Stomach (tissue), 9 donors: ENCODE data around the gene MALRD1. TPM values are rescaled to one million over a fixed set of nuclear protein-coding genes. Genes with fewer than 3 reads are reported as not detected.

Experiments used
- DNase-seq, 2 donors: peaks; one replicate each; pipeline versions ENCODE4 v3.0.0 to v3.0.0-alpha.2; 2013 to 2019
- H3K27ac ChIP-seq, 5 donors: fragments of 200-600 bp in 4 of 5; sonication (generic) in 4 of 5; one replicate each; pipeline ENCODE4 v1.5.1; 2013 to 2019; ENCODE audit warnings: mild to moderate bottlenecking in 1 of 5, moderate library complexity in 1 of 5
- H3K27me3 ChIP-seq, 3 donors: fragments of 200-600 bp; sonication (generic); one replicate each; pipeline ENCODE4 v1.5.1; 2017 to 2019; ENCODE audit warnings: mixed run types in 1 of 3
- H3K36me3 ChIP-seq, 4 donors: fragments of 200-600 bp; sonication (generic); 1 replicate in 3 of 4; 2 replicates in 1 of 4; pipeline ENCODE4 v1.5.1; 2016 to 2019
- H3K4me1 ChIP-seq, 4 donors: fragments of 200-600 bp; sonication (generic); one replicate each; pipeline ENCODE4 v1.5.1; 2016 to 2019
- H3K4me3 ChIP-seq, 4 donors: fragments of 200-600 bp; sonication (generic) in 3 of 4; one replicate each; pipeline ENCODE4 v1.5.1; 2016 to 2019; ENCODE audit warnings: mild to moderate bottlenecking in 1 of 4
- H3K9me3 ChIP-seq, 4 donors: fragments of 200-600 bp; sonication (generic); one replicate each; pipeline ENCODE4 v1.5.1; 2016 to 2019
- EP300 ChIP-seq: sonication (generic); formaldehyde crosslinking; IDR thresholded peaks from one replicate; pipeline ENCODE4 v1.6.1; 2017; ENCODE audit warnings: antibody characterized with exemption
- POLR2A ChIP-seq, 4 donors: fragments of 450-650 bp; IDR thresholded peaks; one replicate each; pipeline ENCODE4 v1.6.1; 2016; ENCODE audit warnings: antibody characterized with exemption in 4 of 4, control low read depth in 2 of 4, mild to moderate bottlenecking in 1 of 4, moderate library complexity in 1 of 4
- POLR2AphosphoS5 ChIP-seq, 3 donors: sonication (generic); formaldehyde crosslinking; IDR thresholded peaks; one replicate each; pipeline ENCODE4 v1.6.1; 2016; ENCODE audit warnings: antibody characterized with exemption in 3 of 3
- WGBS, 5 donors: extraction: QIAGEN DNeasy Blood & Tissue Kit in 3 of 5; methylation state at CpG; one replicate each; pipeline versions ENCODE4 v1.1.5 to v1.1.7; 2013 to 2018; 5-methylcytosine and 5-hydroxymethylcytosine counted together
- intact Hi-C: fragments of 100-400 bp; cut with DNase I; formaldehyde crosslinking; loops from one replicate; pipeline ENCODE4 v1.15.1; 2023; ENCODE audit warnings: low total_unique reads
- polyA plus RNA-seq, 3 donors: library from polyadenylated mRNA; stranded (reverse); fragments of 200-250 nt; gene quantifications; one replicate each; pipeline ENCODE4 v1.2.3, GENCODE V29; 2013
- total RNA-seq, 5 donors: library from RNA; depleted of rRNA; stranded (reverse); fragments of >200 nt; gene quantifications; one replicate each; pipeline versions ENCODE4 v1.1.0 to v1.2.3, GENCODE V29; 2014 to 2016
- TF ChIP-seq, protein P1 (sequence below), 7 experiments: fragments of 450-650 bp in 4 of 7; fragments of 200-600 bp in 3 of 7; sonication (generic) in 3 of 7; IDR thresholded peaks; one replicate each; pipeline ENCODE4 v1.5.1; 2016 to 2019; ENCODE audit warnings: antibody characterized with exemption in 7 of 7, control low read depth in 2 of 7, mild to moderate bottlenecking in 1 of 7
- donor health status: healthy with polysubstance abuse.
- donor health status: Bipolar disorder and iron deficiency.
- donor health status: healthy.

Gene MALRD1
- total and polyA plus RNA-seq, 8 donors = 0.10 to 9.7 (median 0.94) TPM; not detected in 2

DNA sequence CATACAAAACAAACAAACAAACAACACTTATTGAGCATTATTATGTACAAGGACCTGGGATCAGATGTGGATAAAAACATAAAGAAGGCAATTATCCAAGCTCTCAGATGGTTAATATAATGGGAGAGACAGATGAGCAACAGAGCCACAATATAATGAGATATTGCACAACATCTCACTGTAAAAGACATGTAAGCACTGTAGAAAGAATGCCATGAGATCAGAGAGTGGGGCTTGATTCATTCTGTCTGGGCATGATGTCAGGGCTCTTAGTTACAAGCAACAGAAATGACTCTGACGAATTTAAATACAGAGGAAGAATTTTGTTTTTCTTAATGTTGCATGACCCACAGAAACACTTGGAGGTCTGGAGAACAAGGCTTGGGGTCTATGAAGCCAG is 602.9 kb downstream of the MALRD1 start:
- TF ChIP-seq POLR2A (IDR thresholded peaks at IDR 0.05) = no peak
- intact Hi-C loops = no loop called here
- 42 to 80% (median 73%) methylated on average over 1 of the region's 1 CpG for WGBS, 5 donors

DNA sequence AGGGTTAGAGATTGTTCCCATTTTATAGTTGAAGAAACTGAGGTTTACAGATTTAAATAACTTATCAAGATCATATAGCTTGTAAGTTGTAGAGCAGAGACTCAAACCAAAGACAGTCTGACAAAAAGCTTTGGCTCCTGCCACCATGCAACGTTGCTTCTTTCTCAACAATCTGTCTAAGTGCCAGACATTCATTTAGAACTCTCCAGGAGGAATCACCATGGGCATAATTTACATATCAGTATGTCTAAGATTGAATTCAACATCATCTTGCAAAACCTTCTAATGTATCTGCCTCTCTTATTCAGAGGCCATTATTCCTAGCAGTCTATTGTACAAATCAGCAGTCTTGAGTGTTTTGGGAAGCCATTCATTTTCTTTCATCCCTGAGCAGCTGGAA is 604.1 kb downstream of the MALRD1 start:
- intact Hi-C loops = no loop called here
- TF ChIP-seq EP300 = no peak
- TF ChIP-seq POLR2AphosphoS5 (IDR thresholded peaks at IDR 0.05) = no peak
- no peak for TF ChIP-seq POLR2A (IDR thresholded peaks at IDR 0.05)
- TF ChIP-seq, protein P1, sequence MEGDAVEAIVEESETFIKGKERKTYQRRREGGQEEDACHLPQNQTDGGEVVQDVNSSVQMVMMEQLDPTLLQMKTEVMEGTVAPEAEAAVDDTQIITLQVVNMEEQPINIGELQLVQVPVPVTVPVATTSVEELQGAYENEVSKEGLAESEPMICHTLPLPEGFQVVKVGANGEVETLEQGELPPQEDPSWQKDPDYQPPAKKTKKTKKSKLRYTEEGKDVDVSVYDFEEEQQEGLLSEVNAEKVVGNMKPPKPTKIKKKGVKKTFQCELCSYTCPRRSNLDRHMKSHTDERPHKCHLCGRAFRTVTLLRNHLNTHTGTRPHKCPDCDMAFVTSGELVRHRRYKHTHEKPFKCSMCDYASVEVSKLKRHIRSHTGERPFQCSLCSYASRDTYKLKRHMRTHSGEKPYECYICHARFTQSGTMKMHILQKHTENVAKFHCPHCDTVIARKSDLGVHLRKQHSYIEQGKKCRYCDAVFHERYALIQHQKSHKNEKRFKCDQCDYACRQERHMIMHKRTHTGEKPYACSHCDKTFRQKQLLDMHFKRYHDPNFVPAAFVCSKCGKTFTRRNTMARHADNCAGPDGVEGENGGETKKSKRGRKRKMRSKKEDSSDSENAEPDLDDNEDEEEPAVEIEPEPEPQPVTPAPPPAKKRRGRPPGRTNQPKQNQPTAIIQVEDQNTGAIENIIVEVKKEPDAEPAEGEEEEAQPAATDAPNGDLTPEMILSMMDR (IDR thresholded peaks at IDR 0.05) = no peak
- 46 to 65% (median 50%) methylated on average over 1 of the region's 1 CpG for whole genome bisulfite sequencing, 5 donors

More for the DNA sequence above, 602.9 kb downstream of the MALRD1 start:
- Histone ChIP-seq H3K27ac (no peak overlapping the region), H3K27me3 (no peaks in the 10 kb centered on the region), H3K36me3 (no peaks in the 10 kb centered on the region), H3K9me3 (peaks cover 0 to 16% (median 0%) of the 10 kb centered on the region in 4 donors), H3K4me3 (no peak overlapping the region), H3K4me1 (no peaks in the 10 kb centered on the region)
- DNase-seq = no peak

DNA sequence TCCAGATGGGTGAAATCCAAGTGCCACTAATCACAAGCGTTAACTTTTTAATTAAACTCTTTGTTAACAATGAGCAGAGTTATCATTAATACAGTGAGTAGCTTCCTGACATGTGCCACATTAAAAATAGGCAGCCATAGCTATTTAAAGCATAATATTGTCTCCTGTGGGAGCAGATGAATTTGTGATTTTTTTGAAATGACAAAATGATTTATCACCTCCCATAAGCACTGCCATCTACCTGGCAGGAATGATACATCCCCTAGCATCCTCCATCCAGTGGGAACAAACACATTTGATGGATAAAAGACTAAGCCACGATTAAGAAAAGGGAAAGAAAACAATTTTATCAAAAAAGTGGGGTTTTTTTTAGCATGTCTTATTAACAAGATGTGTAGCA is 605.3 kb downstream of the MALRD1 start:
- H3K27me3 ChIP-seq = no peaks in the 10 kb centered on the region
- no peaks in the 10 kb centered on the region for H3K4me1 ChIP-seq
- TF ChIP-seq EP300 (no peak), POLR2AphosphoS5 (IDR thresholded peaks at IDR 0.05) (no peak), POLR2A (IDR thresholded peaks at IDR 0.05) (no peak)
- TF ChIP-seq, protein P1 (IDR thresholded peaks at IDR 0.05) = no peak
- H3K4me3 ChIP-seq = no peak overlapping the region
- no peak overlapping the region for H3K27ac ChIP-seq
- peaks cover 0 to 12% (median 0%) of the 10 kb centered on the region in 4 donors for H3K9me3 ChIP-seq
- no peak for DNase-seq
- no peaks in the 10 kb centered on the region for H3K36me3 ChIP-seq
- intact Hi-C loops = no loop called here
- 53 to 66% (median 60%) methylated on average over 2 of the region's 2 CpGs for WGBS, 5 donors

More for the DNA sequence above, 604.1 kb downstream of the MALRD1 start:
- no peak overlapping the region for H3K4me3 ChIP-seq
- H3K4me1 ChIP-seq = no peaks in the 10 kb centered on the region
- H3K36me3 ChIP-seq = no peaks in the 10 kb centered on the region
- DNase-seq = no peak
- H3K9me3 ChIP-seq = peaks cover 0 to 16% (median 0%) of the 10 kb centered on the region in 4 donors
- no peaks in the 10 kb centered on the region for H3K27me3 ChIP-seq
- no peak overlapping the region for H3K27ac ChIP-seq

DNA sequence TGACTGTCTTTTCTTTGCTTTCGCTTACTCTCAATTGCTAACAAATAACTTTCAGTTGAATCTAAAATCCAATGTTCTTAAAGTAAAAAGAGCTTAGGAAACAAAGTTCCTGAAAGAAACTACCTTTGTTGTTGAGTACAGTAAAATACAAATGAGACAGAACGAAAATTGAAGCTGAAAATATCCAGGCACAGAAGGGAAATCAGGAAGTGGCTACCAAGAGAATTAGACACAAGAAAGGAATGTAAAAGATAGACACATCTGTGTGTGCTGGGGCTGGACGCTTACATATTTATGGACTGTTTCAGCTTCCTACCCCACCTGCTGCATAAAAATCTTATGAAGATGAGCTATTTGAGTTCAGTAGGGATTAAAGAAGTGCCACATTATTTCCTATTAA is 606.0 kb downstream of the MALRD1 start:
- 43 to 55% (median 47%) methylated on average over 3 of the region's 3 CpGs for WGBS, 5 donors
- DNase-seq = no peak

More for the DNA sequence above, 606.0 kb downstream of the MALRD1 start:
- no peaks in the 10 kb centered on the region for H3K36me3 ChIP-seq
- no peaks in the 10 kb centered on the region for H3K27me3 ChIP-seq
- H3K4me1 ChIP-seq = no peaks in the 10 kb centered on the region
- H3K27ac ChIP-seq = no peak overlapping the region
- H3K9me3 ChIP-seq = peaks cover 0 to 8% (median 0%) of the 10 kb centered on the region in 4 donors
- TF ChIP-seq, protein P1 (IDR thresholded peaks at IDR 0.05) = no peak
- TF ChIP-seq POLR2AphosphoS5 (IDR thresholded peaks at IDR 0.05) (no peak), POLR2A (IDR thresholded peaks at IDR 0.05) (no peak), EP300 (no peak)
- H3K4me3 ChIP-seq = no peak overlapping the region
- intact Hi-C loops = no loop called here
